NOMO-1 treated with DMSO at 0.1 percent for 48 hours (cell line): ENCODE results near the gene CFI.
"Not testable (repeated sequence)": the region's sequence is repeated elsewhere in the genome, so short reads cannot be mapped to it uniquely, and the experiment has no call there.

Experiments
- DNase-seq: peaks from one replicate; lab custom pipeline; 2025; ENCODE audit not compliant: unreplicated experiment; lab: John Stamatoyannopoulos, UW

The CFI gene

DNA sequence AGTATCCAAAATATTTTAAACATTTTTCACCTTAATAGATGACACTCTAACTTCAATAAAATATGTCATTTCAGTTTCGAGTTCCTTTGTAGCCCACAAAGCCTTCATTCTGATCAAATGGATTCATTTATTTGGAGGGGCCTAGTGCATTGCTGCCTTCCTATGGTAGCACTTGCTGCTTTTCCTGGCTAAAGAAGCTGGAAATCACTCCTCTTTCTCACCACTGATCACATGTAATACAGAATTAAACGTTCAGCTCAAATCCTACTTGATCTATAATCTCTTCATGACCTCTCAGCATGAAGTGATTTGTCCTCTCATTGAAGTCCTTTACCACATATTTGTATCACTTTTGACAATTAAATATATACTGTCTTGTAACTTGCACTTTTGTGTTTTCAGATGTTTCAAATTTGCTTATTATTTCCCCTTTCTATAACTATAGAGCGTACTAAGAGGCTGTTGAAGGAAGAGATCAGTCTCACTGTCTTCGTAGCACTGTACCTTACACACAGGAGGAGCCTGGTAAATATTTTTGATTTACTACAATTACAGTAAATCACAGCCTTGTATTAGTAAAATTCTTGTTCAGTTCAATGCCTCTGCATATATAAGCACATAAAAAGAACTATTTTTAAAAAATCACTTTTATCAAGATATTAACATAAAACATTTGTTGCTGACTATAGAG lies 555 bp downstream of the CFI start:
- DNase-seq: no peak

DNA sequence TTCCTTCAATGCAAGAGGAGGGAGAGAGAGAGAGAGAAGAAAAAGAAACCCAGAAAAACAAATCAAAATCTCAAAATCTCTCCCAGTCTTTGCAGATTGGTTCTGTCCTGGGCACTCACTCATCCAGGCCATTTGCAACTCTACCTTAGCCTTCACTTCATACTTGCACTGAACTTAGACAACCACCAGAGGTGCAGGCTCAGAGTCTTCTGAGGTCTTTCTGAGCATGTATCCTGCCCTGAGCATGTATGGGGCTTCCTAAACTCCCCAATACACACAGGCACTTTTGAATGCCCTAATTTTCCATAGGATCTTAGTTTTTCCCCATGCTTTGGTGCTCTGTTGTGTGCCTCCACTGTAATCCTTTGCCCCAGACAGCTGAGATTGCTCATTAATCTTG lies 2.9 kb downstream of the CFI start:
- no peak for DNase-seq

DNA sequence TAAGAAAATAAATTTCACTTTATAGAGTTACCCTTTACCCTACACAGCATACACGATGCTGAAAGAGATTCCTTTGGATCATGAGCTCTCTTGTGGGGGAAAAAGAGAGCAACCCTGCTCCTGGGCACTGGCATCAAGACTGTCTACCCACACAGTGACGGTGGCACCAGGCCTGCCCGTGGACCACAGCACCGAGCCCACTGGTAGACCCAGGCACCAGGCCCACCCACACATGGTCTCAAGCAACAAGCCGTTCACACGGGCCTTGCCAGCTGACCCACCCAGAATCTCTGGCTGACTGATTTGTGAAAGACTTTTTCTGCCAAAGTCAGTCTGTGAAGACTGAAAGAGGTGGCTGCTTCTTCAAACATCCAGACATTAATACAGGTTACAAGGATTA lies 6.7 kb downstream of the CFI start:
- DNase-seq: no peak

GRCh38 chr4:109787807-109788206 lies 14.0 kb downstream of the CFI start:
- DNase-seq: no peak

DNA sequence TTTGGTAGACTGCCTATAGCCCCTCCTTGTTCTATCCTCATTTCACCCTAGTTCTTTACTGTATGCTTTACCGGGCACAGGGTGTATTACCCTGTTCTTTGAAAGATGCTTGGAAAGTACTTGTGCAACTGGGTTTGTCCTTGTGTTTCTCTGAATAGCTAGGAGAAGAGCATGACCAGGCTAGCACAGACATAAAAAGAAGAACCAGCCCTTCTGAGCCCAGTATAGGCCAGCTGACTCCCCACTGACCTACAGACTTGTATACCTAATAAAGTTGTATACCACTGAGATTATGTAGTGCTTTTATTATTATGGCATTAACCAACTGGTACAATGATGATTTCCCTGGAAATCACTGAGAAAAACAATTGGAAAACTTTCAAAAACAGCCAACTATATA lies 15.0 kb downstream of the CFI start:
- DNase-seq: no peak

DNA sequence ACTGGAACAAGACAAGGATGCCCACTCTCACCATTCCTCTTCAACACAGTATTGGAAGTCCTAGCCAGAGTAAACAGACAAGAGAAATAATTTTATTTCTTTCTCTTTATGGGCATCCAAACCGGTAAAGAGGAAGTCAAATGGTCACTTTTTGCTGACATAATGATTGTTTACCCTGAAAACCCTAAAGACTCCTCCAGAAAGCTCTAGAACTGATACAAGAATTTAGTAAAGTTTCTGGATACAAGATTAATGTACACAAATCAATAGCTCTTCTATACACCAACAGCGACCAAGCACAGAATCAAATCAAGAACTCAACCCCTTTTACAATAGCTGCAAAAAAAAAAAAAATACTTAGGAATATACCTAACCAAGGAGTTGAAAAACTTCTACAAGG lies 19.7 kb downstream of the CFI start:
- not testable (repeated sequence) for DNase-seq

GRCh38 chr4:109764789-109765402 lies 36.9 kb downstream of the CFI start:
- no peak for DNase-seq

DNA sequence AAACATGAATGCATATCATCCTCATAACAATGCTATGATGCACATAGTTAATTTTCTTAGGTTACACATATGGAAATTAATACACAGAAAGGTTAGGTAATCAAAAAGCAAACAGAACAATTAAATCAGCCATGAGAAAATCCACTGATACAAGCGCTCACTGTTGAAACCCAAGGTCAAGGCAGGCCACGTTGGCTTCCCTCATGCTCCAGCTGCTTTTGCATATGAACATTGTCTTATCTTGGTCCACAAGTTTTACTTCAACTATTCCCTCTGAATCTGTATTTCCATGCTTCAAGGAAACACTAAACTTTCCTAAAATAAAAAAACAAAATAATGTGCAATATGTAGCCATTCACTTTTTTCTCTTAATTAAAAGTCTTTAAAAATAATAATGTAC lies 37.4 kb downstream of the CFI start:
- DNase-seq: no peak

- DNase-seq: no peak
Measured at GRCh38 chr4:109760682-109761081, 41.1 kb downstream of the CFI start.

DNA sequence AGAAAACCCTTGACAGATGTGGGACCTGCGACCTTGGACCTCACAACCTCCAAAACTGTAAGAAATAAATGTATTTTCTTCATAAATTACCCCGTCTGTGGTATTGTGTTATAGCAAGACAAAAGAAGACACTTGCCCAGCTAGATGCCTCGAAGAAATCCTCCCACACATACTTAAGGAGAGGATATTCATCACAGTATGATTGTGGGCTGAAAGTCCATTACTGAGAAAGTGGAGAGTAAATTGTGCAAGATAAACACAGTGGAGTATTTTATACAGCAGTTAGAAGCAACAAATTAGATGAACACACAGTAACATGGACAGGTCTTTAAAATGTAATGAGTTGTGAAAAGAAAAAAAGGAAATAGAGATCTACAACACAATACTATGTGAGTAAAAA lies 46.1 kb downstream of the CFI start:
- DNase-seq: no peak

DNA sequence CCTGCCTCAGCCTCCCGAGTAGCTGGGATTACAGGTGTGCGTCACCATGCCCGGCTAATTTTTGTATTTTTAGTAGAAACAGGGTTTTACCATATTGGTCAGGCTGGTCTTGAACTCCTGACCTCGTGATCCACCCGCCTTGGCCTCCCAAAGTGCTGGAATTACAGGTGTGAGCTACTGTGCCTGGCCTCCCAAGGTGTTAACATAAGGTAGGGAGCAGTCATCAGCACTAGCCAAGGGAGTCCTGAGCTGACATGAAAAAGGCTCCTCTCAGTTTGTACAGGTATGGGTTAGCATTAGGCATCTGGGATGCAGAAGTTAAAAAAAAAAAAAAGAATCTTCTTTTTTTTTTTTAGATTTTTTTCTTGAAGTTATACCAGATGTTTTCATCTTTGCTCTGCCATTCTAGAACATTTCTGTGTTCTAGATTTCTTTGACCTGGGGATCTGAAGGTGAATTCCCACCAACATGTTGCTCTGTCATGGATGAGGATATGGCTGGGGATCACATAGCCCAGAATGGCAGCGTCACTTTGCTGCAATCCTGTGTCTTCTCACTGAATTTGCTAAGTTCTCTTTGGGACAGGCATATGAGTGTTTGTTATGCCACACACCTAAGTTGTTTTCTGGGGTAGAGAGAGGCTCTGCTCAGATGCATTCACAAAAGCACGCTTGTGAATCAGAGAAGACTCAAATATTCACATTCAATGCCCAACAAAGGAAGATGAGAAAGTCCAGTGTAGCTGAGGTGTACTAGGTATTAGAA lies 47.5 kb downstream of the CFI start:
- DNase-seq: peak; percentile 52

- DNase-seq: peak; percentile 50
Measured at GRCh38 chr4:109752525-109752924, 49.3 kb downstream of the CFI start.

- DNase-seq: no peak
Measured at GRCh38 chr4:109751852-109752251, 49.9 kb downstream of the CFI start.

- DNase-seq: no peak
Measured at GRCh38 chr4:109750652-109751244, 51.1 kb downstream of the CFI start.

GRCh38 chr4:109749388-109750082 lies 52.3 kb downstream of the CFI start:
- DNase-seq: no peak

DNA sequence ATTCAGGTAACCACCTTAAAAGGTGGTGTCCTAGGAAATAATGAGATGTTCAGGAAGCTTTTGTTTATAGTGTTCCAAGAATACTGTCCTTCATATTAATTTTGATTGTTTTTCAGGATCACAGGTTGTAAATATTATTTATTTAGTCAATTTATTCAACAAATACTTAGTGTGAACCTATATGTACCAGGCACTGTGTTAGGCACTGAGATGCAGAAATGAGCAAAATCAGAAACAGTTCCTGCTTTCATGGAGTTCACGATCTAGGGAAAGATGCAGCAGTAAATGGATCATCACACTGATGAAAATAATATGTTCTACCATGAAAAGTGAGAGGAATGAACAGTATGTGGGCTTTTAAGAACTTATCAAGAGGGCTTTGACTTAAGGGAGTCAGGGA lies 53.7 kb downstream of the CFI start:
- DNase-seq: no peak

- no peak for DNase-seq
Measured at GRCh38 chr4:109746728-109747127, 55.1 kb downstream of the CFI start.

DNA sequence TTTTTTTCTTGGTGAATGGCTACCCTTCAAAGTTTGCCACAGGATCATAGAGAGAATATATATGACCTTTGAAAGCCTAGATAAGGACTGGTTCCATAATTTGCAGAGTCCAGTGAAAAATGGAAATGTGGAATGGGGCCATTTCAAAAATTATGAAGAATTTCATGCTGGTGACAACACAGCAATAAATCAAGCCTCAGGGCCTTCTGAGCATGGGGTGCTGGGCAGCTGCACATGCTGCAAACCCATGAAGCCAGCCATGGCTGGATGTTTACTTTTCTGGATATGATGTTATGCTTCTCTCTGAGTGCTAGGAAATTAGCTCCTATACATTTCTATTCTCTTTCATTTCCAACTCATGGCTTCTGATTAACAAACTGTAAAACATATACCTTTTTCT lies 56.0 kb downstream of the CFI start:
- no peak for DNase-seq

GRCh38 chr4:109739547-109739946 lies 62.3 kb downstream of the CFI start:
- DNase-seq: no peak

DNA sequence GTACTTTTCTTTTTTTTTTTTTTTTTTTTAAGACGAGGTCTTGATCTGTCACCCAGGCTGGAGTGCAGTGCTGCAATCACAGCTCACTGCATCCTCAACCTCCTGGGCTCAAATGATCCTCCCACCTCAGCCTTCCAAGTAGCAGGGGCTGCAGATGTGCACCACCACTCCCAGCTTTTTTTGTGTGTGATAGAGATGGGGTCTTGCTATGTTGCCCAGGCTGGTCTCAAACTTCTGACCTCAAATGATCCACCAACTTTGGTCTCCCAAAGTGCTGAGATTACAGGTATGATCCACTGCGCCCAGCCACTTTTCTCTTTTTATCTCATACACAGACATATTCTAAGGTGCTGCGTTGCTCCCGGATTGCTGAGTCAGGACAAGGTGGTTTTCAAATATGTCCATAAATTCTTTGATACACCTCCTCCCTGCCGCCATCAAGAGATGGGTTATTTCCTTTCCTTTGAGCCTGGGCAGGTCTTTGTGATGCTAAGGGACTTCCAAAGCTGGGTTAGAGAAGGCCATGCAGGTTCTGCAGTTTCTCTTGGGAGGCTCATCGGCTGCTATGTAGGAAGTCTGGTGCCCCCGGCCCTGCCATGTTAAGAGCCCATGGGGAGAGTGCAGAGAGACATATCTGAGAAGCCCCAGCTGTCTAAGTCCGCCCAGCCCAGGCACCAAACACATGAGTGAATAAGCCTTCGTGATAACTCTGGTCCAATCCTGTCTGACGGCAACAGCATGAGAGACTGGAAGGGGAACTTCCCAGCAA lies 63.5 kb downstream of the CFI start:
- no peak for DNase-seq
